HepG2 (cell line): ENCODE results near the gene UNC93A. TPM values are rescaled to one million over a fixed set of nuclear protein-coding genes. Genes with fewer than 3 reads are reported as not detected.

ENCODE experiments used
- ATAC-seq: fragments of 200-7000 bp; cut with Tn5 transposase; 3 replicates; pipeline ENCODE4 v1.9.1; 2020; ENCODE audit warnings: mild to moderate bottlenecking, moderate library complexity
- BruUV-seq: library from RNA; stranded (reverse); fragments of 400-500 nt; replicated peaks from 2 replicates; lab custom pipeline; 2021; lab: Mats Ljungman, UMichigan
- CTCF ChIA-PET: fragments of 300-600 bp; formaldehyde crosslinking; extraction: SDS; loops from one replicate; lab custom pipeline; 2021; ENCODE audit warnings: low total read pairs, inconsistent platforms, low intra/inter-chr PET ratio; lab: Yijun Ruan, JAX
- POLR2A ChIA-PET: fragments of 350-600 bp; sonication (Branson Sonifier 250); formaldehyde crosslinking; loops from one replicate; lab custom pipeline; 2020; ENCODE audit warnings: antibody characterized with exemption, inconsistent platforms; lab: Yijun Ruan, JAX
- DNase-seq: peaks from one replicate; pipeline ENCODE4 v3.0.0-alpha.2; 2015; ENCODE audit warnings: low spot score
- FAIRE-seq: peaks from 3 replicates; lab custom pipeline; 2011; peaks lifted over from hg19 to GRCh38; lab: Jason Lieb, UNC
- H2AFZ ChIP-seq: one replicate; pipeline ENCODE4 v1.6.1; 2011; ENCODE audit warnings: low read length, inconsistent platforms
- H3K27ac ChIP-seq: fragments of 300-600 bp; 3 replicates; pipeline ENCODE4 v1.8.0; 2011; ENCODE audit warnings: mixed run types, mild to moderate bottlenecking, mixed read lengths, low read length, inconsistent platforms; ENCODE audit not compliant: insufficient read depth; ENCODE audit errors: extremely low read length
- H3K27me3 ChIP-seq, 2 experiments: fragments of 200-600 bp in 1 of 2; 2 replicates in 1 of 2; 3 replicates in 1 of 2; pipeline versions ENCODE4 v1.6.0 to v1.8.0; 2011; ENCODE audit warnings: low read length in 2 of 2, mild to moderate bottlenecking in 2 of 2, moderate library complexity in 2 of 2, inconsistent platforms in 1 of 2; ENCODE audit not compliant: insufficient read depth in 2 of 2, control insufficient read depth in 1 of 2
- H3K36me3 ChIP-seq, 2 experiments: fragments of 200-600 bp in 1 of 2; replicated peaks in 1 of 2; 2 replicates in 1 of 2; 3 replicates in 1 of 2; pipeline versions ENCODE4 v1.5.1 to v1.8.0; 2011; ENCODE audit warnings: low read length in 2 of 2, inconsistent platforms in 1 of 2; ENCODE audit not compliant: insufficient read depth in 2 of 2, control insufficient read depth in 1 of 2
- H3K4me1 ChIP-seq: 2 replicates; pipeline ENCODE4 v1.5.1; 2012; ENCODE audit warnings: low read length, inconsistent platforms; ENCODE audit not compliant: insufficient read depth
- H3K4me2 ChIP-seq: 2 replicates; pipeline ENCODE4 v1.6.0; 2011; ENCODE audit warnings: low read depth, low read length, inconsistent platforms
- H3K4me3 ChIP-seq, 3 experiments: fragments of 200-600 bp in 1 of 3; sonication (generic), shearing (Covaris generic) in 1 of 3; replicated peaks in 1 of 3; 2 replicates each; pipeline ENCODE4 v1.5.1; 2011 to 2016; ENCODE audit warnings: low read length in 3 of 3, inconsistent platforms in 2 of 3, low read depth in 2 of 3, mild to moderate bottlenecking in 2 of 3, control low read depth in 1 of 3, mixed read lengths in 1 of 3; ENCODE audit not compliant: insufficient read depth in 1 of 3
- H3K79me2 ChIP-seq: one replicate; pipeline ENCODE4 v1.6.1; 2011; ENCODE audit warnings: low read length, inconsistent platforms; ENCODE audit not compliant: insufficient read depth
- H3K9ac ChIP-seq: 2 replicates; pipeline ENCODE4 v1.6.0; 2011; ENCODE audit warnings: mild to moderate bottlenecking, low read depth, low read length, inconsistent platforms; ENCODE audit not compliant: insufficient read depth
- H3K9me3 ChIP-seq: 2 replicates; pipeline ENCODE4 v1.5.1; 2012; ENCODE audit warnings: mild to moderate bottlenecking, low read length
- H4K20me1 ChIP-seq: 2 replicates; pipeline ENCODE4 v1.6.0; 2011; ENCODE audit warnings: inconsistent platforms, mild to moderate bottlenecking, low read length, moderate library complexity; ENCODE audit not compliant: insufficient read depth
- DNMT3B ChIP-seq: conservative IDR thresholded peaks from 2 replicates; pipeline ENCODE4 v1.6.1; 2016; ENCODE audit warnings: missing biosample characterization, control low read depth
- ETV5 ChIP-seq: IDR thresholded peaks from 2 replicates; pipeline ENCODE4 v1.6.1; 2018; ENCODE audit warnings: missing biosample characterization, missing genetic modification reagents, inconsistent platforms, borderline replicate concordance
- HDAC1 ChIP-seq: sonication (generic); formaldehyde crosslinking; IDR thresholded peaks from 2 replicates; pipeline ENCODE4 v1.5.1; 2020; ENCODE audit warnings: mild to moderate bottlenecking, missing genetic modification reagents
- KLF11 ChIP-seq: IDR thresholded peaks from 2 replicates; pipeline ENCODE4 v1.6.1; 2016; ENCODE audit warnings: missing compliant biosample characterization
- MNT ChIP-seq: fragments of 450-650 bp; IDR thresholded peaks from 2 replicates; pipeline ENCODE4 v1.6.1; 2016
- NFIC ChIP-seq: IDR thresholded peaks from 2 replicates; pipeline ENCODE4 v1.6.1; 2012; ENCODE audit warnings: mild to moderate bottlenecking, low read length, inconsistent platforms
- RORA ChIP-seq: sonication (generic); formaldehyde crosslinking; IDR thresholded peaks from 2 replicates; pipeline ENCODE4 v1.5.0; 2020; ENCODE audit warnings: mild to moderate bottlenecking, missing genetic modification reagents, moderate library complexity
- SOX13 ChIP-seq, 3 experiments: fragments of 450-650 bp in 1 of 3; sonication (generic) in 1 of 3; formaldehyde crosslinking in 1 of 3; IDR thresholded peaks in 2 of 3; conservative IDR thresholded peaks in 1 of 3; 2 replicates each; pipeline versions ENCODE4 v1.5.0 to v1.6.1; 2016 to 2020; ENCODE audit warnings: antibody characterized with exemption in 1 of 3, mild to moderate bottlenecking in 1 of 3, missing compliant biosample characterization in 1 of 3, missing genetic modification reagents in 1 of 3, moderate library complexity in 1 of 3
- SRY ChIP-seq: sonication (generic); formaldehyde crosslinking; IDR thresholded peaks from 2 replicates; pipeline ENCODE4 v1.8.0; 2022; ENCODE audit warnings: mild to moderate bottlenecking, missing genetic modification reagents
- YEATS4 ChIP-seq: sonication (generic); formaldehyde crosslinking; IDR thresholded peaks from 2 replicates; pipeline ENCODE4 v1.4.0; 2020; ENCODE audit warnings: missing genetic modification reagents, borderline replicate concordance
- ZBTB37 ChIP-seq: sonication (generic); formaldehyde crosslinking; IDR thresholded peaks from 2 replicates; pipeline ENCODE4 v1.4.0; 2020; ENCODE audit warnings: mild to moderate bottlenecking, missing genetic modification reagents
- ZNF317 ChIP-seq: sonication (generic); formaldehyde crosslinking; IDR thresholded peaks from 2 replicates; pipeline ENCODE4 v1.5.0; 2020; ENCODE audit warnings: mild to moderate bottlenecking, missing genetic modification reagents
- ZNF629 ChIP-seq: sonication (generic); formaldehyde crosslinking; conservative IDR thresholded peaks from 2 replicates; pipeline ENCODE4 v1.5.0; 2020; ENCODE audit warnings: missing genetic modification reagents
- ZNF724P ChIP-seq: sonication (generic); formaldehyde crosslinking; IDR thresholded peaks from 2 replicates; pipeline ENCODE4 v1.8.0; 2022; ENCODE audit warnings: missing genetic modification reagents, borderline replicate concordance
- WGBS: methylation state at CpG from one replicate; pipeline ENCODE4 v1.1.6; 2017; ENCODE audit warnings: low lambda C conversion rate; 5-methylcytosine and 5-hydroxymethylcytosine counted together
- in situ Hi-C: cut with HindIII; loops from 2 replicates; pipeline ENCODE4 v1.10.0; 2017; ENCODE audit warnings: low pct_unique_long_range_greater_than_20kb; ENCODE audit not compliant: extremely low pct_ligation_motif_present
- intact Hi-C: fragments of 100-400 bp; cut with micrococcal nuclease; formaldehyde crosslinking; loops from one replicate; pipeline ENCODE4 v1.10.0; 2022; ENCODE audit not compliant: unreplicated experiment
- polyA plus RNA-seq, 8 experiments: library from polyadenylated mRNA; depleted of rRNA in 3 of 8; stranded (reverse) in 7 of 8; unstranded in 1 of 8; fragments of >200 nt; fragmentation: Illumina TruSeq in 4 of 8; extraction: Trizol in 4 of 8; gene quantifications; 2 replicates each; pipeline versions ENCODE4 v1.2.1 to v1.2.3, GENCODE V29; 2011 to 2016; ENCODE audit warnings: low read depth in 4 of 8, missing spikeins in 1 of 8, mixed read lengths in 1 of 8; ENCODE audit not compliant: insufficient read depth in 1 of 8
- total RNA-seq, 5 experiments: library from RNA; depleted of rRNA; stranded (reverse); fragments of >200 nt; fragmentation: Illumina TruSeq; extraction: Trizol; gene quantifications; 2 replicates each; pipeline ENCODE4 v1.2.3, GENCODE V29; 2016; ENCODE audit warnings: low read depth in 1 of 5

The UNC93A gene
- total and polyA plus RNA-seq, 2 of the 13 experiments (the other 11 are each of a cell fraction or from before 2014, with no cell fraction given) = 11.0 to 42.7 TPM

- TF ChIP-seq HDAC1 = no peak
Observed at GRCh38 chr6:167244064-167244960, 46.8 kb upstream of the UNC93A start (continued).

- CTCF ChIA-PET = no interaction called here
- H3K27me3 ChIP-seq = no peaks in the 10 kb centered on the region
- in situ Hi-C loops = no loop called here
Observed at GRCh38 chr6:167244991-167245390, 46.1 kb upstream of the UNC93A start.

More at GRCh38 chr6:167244991-167245390, 46.1 kb upstream of the UNC93A start:
- ATAC-seq = no peak
- no peaks in the 10 kb centered on the region for H3K36me3 ChIP-seq
- WGBS = 74% methylated on average over 4 of the region's 4 CpGs
- H4K20me1 ChIP-seq = no peaks in the 10 kb centered on the region
- H3K4me2 ChIP-seq = no peak overlapping the region
- no peak overlapping the region for H3K9ac ChIP-seq
- H3K79me2 ChIP-seq = no peaks in the 10 kb centered on the region
- no peak for DNase-seq
- POLR2A ChIA-PET = no interaction called here
- H3K4me3 ChIP-seq = no peak overlapping the region
- peaks cover 78% of the 10 kb centered on the region for H3K4me1 ChIP-seq
- no peak for FAIRE-seq
- no TSS peak for BruUV-seq
- H3K27ac ChIP-seq = no peak overlapping the region
- no peaks in the 10 kb centered on the region for H3K9me3 ChIP-seq
- TF ChIP-seq SRY (CRISPR knock-in tag) (no peak), SOX13 (IDR thresholded peaks at IDR 0.05) (no peak), SOX13 (CRISPR knock-in tag; conservative IDR thresholded peaks at IDR 0.05 in 1 of 2, IDR thresholded peaks at IDR 0.05 in 1 of 2) (no peak), RORA (CRISPR knock-in tag) (no peak), YEATS4 (no peak), KLF11 (CRISPR knock-in tag) (no peak), DNMT3B (CRISPR knock-in tag) (no peak), NFIC (no peak), ZNF317 (CRISPR knock-in tag) (no peak), ZNF629 (CRISPR knock-in tag) (no peak), ETV5 (no peak), MNT (no peak), ZNF724P (no peak), ZBTB37 (CRISPR knock-in tag) (no peak)
- intact Hi-C loops = no loop called here
- no peak overlapping the region for H2AFZ ChIP-seq
